ENCODE measurements around the gene TM4SF1.
"Not testable (repeated sequence)": the region's sequence is repeated elsewhere in the genome, so short reads cannot be mapped to it uniquely, and the experiment has no call there.

The TM4SF1 gene

GRCh38 chr3:149343951-149344350, 33.5 kb downstream of the TM4SF1 start:
- no peak for DNase-seq (ENCODE audit: low spot score)

- peak; percentile 57 for DNase-seq (ENCODE audit: low spot score)
Measured at GRCh38 chr3:149342413-149343380, 34.8 kb downstream of the TM4SF1 start.

DNA sequence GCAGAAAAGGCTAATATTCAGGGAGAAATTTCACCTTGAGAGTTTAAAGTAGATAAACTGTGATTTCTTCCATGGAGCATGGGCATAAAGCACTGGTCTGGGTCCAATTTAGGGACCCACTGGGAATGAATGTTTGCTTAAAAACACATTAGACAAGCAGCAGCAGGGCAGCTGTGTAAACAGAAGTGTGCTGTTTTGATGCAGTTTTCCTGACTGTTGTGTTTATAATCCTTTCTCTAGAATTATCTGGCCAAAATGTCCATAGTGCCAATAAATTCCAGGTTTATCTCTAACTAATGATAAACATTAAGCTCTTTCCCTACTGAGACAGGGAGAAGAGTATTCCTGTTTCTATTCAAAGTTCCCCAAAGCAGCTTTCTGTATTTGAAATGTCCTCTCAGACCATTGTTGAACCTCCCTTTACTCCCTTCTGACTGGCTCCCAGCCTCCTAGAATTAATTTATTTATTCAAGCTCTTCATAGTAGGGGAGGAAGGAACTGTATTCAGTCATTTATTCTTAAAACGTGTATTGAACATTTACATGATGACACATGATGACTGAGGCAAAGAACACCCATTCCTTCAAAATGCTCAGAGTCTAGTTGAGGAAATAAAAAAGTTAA, 37.0 kb downstream of the TM4SF1 start:
- peak; percentile 12 for DNase-seq (ENCODE audit: low spot score)

DNA sequence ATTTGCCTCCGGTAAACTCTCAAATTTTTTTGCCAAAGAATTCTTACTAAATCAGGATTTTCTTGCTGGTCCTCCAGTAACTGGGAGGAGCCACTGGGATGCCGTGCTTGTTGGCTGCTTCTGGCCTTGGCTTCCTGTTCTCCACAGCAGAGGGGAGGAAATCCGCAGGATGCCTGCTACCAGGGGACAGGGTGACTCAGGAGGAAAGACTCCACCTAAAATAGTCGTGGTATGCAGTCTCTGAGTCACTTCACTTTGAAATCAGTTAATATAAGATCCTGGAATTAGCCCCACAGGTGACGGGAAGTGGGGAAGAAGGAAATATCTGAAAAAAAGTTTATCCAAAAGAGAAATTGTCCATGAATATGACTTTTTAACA, 37.5 kb downstream of the TM4SF1 start:
- peak; percentile 91 for DNase-seq (ENCODE audit: low spot score)

GRCh38 chr3:149337486-149337885, 40.0 kb downstream of the TM4SF1 start:
- not testable (repeated sequence) for DNase-seq (ENCODE audit: low spot score)

GRCh38 chr3:149336925-149337324, 40.5 kb downstream of the TM4SF1 start:
- DNase-seq (ENCODE audit: low spot score), result no peak

- DNase-seq (ENCODE audit: low spot score), result no peak
Measured at GRCh38 chr3:149333176-149333859, 44.1 kb downstream of the TM4SF1 start, which contains the start of gene TM4SF18. Gene TM4SF18 (minus strand): TSS chr3:149333636. CDS start chr3:149333382, 254 bp downstream.

DNA sequence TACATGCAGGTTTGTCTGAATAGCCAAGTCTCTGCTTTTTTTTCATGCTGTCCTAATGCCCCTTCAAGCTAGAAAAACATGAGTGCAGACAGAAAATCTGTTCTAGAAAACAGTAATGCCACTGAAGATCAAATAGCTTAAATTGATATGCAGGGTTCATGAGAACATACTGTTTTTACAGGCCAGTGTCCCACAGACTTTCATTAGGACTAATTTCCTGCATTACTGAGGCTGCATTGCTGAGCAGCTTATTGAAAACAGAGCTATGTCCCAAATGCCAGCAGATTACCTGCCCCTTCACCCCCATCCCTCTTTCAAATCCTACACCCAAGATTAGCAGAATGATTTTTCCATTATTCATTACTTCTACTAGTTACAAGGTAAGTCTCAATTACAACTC, 44.7 kb downstream of the TM4SF1 start:
- DNase-seq (ENCODE audit: low spot score), result no peak

DNA sequence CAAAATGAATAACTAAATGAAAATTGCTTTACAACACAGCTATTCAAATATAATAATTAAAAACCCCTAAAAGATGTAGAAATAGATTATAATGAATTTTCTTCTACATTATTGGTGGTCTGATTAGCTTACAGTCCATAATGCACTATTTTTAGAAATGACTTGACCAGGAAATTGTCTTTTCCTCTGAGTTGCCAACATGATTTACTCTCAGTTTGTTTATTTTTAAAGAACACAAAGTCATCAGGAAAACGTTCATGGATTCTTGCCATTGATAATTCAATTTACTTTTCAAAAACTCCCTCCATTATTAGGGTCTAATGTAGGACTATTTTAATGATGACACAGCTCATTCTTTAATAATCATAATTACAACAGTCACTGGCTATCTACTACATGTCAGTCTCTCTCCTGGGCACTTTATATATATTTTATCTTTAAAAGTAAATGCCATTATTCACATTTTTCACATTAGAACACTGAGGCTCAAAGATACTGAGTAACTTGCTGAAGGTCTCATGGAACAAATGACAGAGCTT, 45.2 kb downstream of the TM4SF1 start:
- no peak for DNase-seq (ENCODE audit: low spot score)

GRCh38 chr3:149331396-149331795, 46.1 kb downstream of the TM4SF1 start:
- no peak for DNase-seq (ENCODE audit: low spot score)

GRCh38 chr3:149330609-149331331, 46.7 kb downstream of the TM4SF1 start:
- DNase-seq (ENCODE audit: low spot score), result no peak

- DNase-seq (ENCODE audit: low spot score), result no peak
Measured at GRCh38 chr3:149327156-149327555, 50.3 kb downstream of the TM4SF1 start.

DNA sequence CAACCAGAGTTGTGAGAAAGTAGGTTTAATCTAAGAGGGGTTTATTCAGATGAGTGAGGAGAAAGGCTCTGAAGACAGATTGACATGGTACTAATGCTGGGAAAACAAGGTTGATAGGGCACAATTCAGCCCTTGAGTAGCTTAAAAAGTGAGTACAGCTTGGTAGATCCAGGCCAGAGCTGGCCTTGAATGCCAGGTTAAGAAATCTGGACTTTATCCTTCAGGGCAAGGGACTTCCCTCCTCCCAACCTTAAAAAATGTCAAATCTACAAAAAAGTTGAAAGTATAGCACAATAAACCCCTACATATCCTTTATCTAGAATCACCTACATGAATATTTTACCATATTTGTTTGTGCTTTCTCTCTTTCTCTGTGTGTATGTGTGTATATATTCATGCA, 51.9 kb downstream of the TM4SF1 start:
- DNase-seq (ENCODE audit: low spot score), result no peak

GRCh38 chr3:149324332-149324731, 53.1 kb downstream of the TM4SF1 start:
- no peak for DNase-seq (ENCODE audit: low spot score)

DNA sequence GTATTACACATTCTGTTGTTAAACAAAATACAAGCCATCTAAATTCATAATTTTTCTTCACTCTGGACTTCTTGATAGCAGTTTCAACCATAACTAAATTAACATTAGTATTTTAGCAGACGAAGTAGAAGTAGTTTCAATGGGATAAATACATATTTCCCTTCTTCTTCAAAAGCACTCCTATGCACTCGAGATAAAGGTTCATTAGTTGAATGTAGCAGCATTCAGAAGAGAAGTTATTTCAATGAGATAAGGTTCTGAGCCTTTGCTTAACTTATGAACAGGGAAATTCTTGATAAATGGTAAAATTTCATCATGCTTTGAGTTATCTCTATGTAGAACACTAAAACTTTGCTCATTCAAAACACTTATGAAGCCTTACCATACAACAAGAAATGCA, 55.8 kb downstream of the TM4SF1 start:
- no peak for DNase-seq (ENCODE audit: low spot score)

GRCh38 chr3:149321136-149321535, 56.3 kb downstream of the TM4SF1 start:
- DNase-seq (ENCODE audit: low spot score), result no peak

- no peak for DNase-seq (ENCODE audit: low spot score)
Measured at GRCh38 chr3:149319750-149320149, 57.7 kb downstream of the TM4SF1 start.
